ENCODE measurements around the gene ARSH.
"Not testable (repeated sequence)": the region's sequence is repeated elsewhere in the genome, so short reads cannot be mapped to it uniquely, and the experiment has no call there.

Gene ARSH

GRCh38 chrX:2984342-2984741 lies 22.0 kb upstream of the ARSH start:
- TF ChIP-seq ZNF274 (IDR thresholded peaks at IDR 0.05; ENCODE audit: low read depth, low read length), result no peak
- no peak overlapping the region for H3K4me3 ChIP-seq (ENCODE audit: low read length)

GRCh38 chrX:2989565-2989964 lies 16.8 kb upstream of the ARSH start:
- no peak for TF ChIP-seq ZNF274 (IDR thresholded peaks at IDR 0.05; ENCODE audit: low read depth, low read length)
- no peak overlapping the region for H3K4me3 ChIP-seq (ENCODE audit: low read length)

- H3K4me3 ChIP-seq (ENCODE audit: low read length), result no peak overlapping the region
- TF ChIP-seq ZNF274 (IDR thresholded peaks at IDR 0.05; ENCODE audit: low read depth, low read length), result no peak
Measured at GRCh38 chrX:3010532-3010931, 4.2 kb downstream of the ARSH start.

GRCh38 chrX:3017492-3017891 lies 11.1 kb downstream of the ARSH start:
- H3K4me3 ChIP-seq (ENCODE audit: low read length), result no peak overlapping the region
- TF ChIP-seq ZNF274 (IDR thresholded peaks at IDR 0.05; ENCODE audit: low read depth, low read length), result no peak

GRCh38 chrX:3024176-3024575 lies 17.8 kb downstream of the ARSH start:
- no peak overlapping the region for H3K4me3 ChIP-seq (ENCODE audit: low read length)
- no peak for TF ChIP-seq ZNF274 (IDR thresholded peaks at IDR 0.05; ENCODE audit: low read depth, low read length)

- TF ChIP-seq ZNF274 (IDR thresholded peaks at IDR 0.05; ENCODE audit: low read depth, low read length), result no peak
- H3K4me3 ChIP-seq (ENCODE audit: low read length), result no peak overlapping the region
Measured at GRCh38 chrX:3026074-3026815, 19.9 kb downstream of the ARSH start.

GRCh38 chrX:3029129-3029528 lies 22.8 kb downstream of the ARSH start:
- H3K4me3 ChIP-seq (ENCODE audit: low read length), result no peak overlapping the region
- no peak for TF ChIP-seq ZNF274 (IDR thresholded peaks at IDR 0.05; ENCODE audit: low read depth, low read length)

- TF ChIP-seq ZNF274 (IDR thresholded peaks at IDR 0.05; ENCODE audit: low read depth, low read length), result no peak
- H3K4me3 ChIP-seq (ENCODE audit: low read length), result no peak overlapping the region
Measured at GRCh38 chrX:3037218-3037617, 30.9 kb downstream of the ARSH start.

GRCh38 chrX:3044196-3044595 lies 37.9 kb downstream of the ARSH start:
- H3K4me3 ChIP-seq (ENCODE audit: low read length), result no peak overlapping the region
- no peak for TF ChIP-seq ZNF274 (IDR thresholded peaks at IDR 0.05; ENCODE audit: low read depth, low read length)

- no peak for TF ChIP-seq ZNF274 (IDR thresholded peaks at IDR 0.05; ENCODE audit: low read depth, low read length)
- no peak overlapping the region for H3K4me3 ChIP-seq (ENCODE audit: low read length)
Measured at GRCh38 chrX:3044671-3045070, 38.3 kb downstream of the ARSH start.

- no peak overlapping the region for H3K4me3 ChIP-seq (ENCODE audit: low read length)
- no peak for TF ChIP-seq ZNF274 (IDR thresholded peaks at IDR 0.05; ENCODE audit: low read depth, low read length)
Measured at GRCh38 chrX:3046253-3047240, 40.2 kb downstream of the ARSH start.

- not testable (repeated sequence) for H3K4me3 ChIP-seq (ENCODE audit: low read length)
Measured at GRCh38 chrX:3050523-3051175, 44.3 kb downstream of the ARSH start.

GRCh38 chrX:3052860-3053259 lies 46.5 kb downstream of the ARSH start:
- TF ChIP-seq ZNF274 (IDR thresholded peaks at IDR 0.05; ENCODE audit: low read depth, low read length), result no peak

GRCh38 chrX:3066555-3066954 lies 60.2 kb downstream of the ARSH start:
- H3K4me3 ChIP-seq (ENCODE audit: low read length), result no peak overlapping the region
- no peak for TF ChIP-seq ZNF274 (IDR thresholded peaks at IDR 0.05; ENCODE audit: low read depth, low read length)

More at GRCh38 chrX:3052860-3053259, 46.5 kb downstream of the ARSH start:
- H3K4me3 ChIP-seq (ENCODE audit: low read length), result no peak overlapping the region

All from GM08714 (cell line).